Measurements from ENCODE around the gene RAB33A. TPM values are rescaled to one million over a fixed set of nuclear protein-coding genes. Genes with fewer than 3 reads are reported as not detected.

RAB33A gene
- total RNA-seq: 1 to 10 TPM in 3 of 4 donors, not detected in 1; 1.5 to 3.0 (median 1.8) TPM

GRCh38 chrX:130171446-130172126, at the start of gene RAB33A:
Gene RAB33A (plus strand): TSS chrX:130171962. CDS start chrX:130172063, 101 bp downstream.
- DNase-seq: peak in 1 of 2 donors; percentile 29
- peak within 1 kb of the TSS; percentile 71 to 78 for H3K27ac ChIP-seq
- intact Hi-C loops (cut with DNase I; ENCODE audit: low total_unique reads): no loop called here
- H3K27me3 ChIP-seq: no peaks in the 10 kb centered on the region
- TF ChIP-seq POLR2A (IDR thresholded peaks at IDR 0.05) (no peak), CTCF (IDR thresholded peaks at IDR 0.05) (no peak)
- no peaks in the 10 kb centered on the region for H3K9me3 ChIP-seq
- peak within 1 kb of the TSS; percentile 29 to 46 for H3K4me3 ChIP-seq
- no peaks in the 10 kb centered on the region for H3K36me3 ChIP-seq
- H3K4me1 ChIP-seq: no peaks in the 10 kb centered on the region

GRCh38 chrX:130124577-130124976, 47.2 kb upstream of the RAB33A start:
- Histone ChIP-seq H3K27ac (peak overlapping the region; percentile 35 to 78), H3K4me3 (no peak overlapping the region), H3K27me3 (no peaks in the 10 kb centered on the region), H3K9me3 (no peaks in the 10 kb centered on the region), H3K4me1 (no peaks in the 10 kb centered on the region), H3K36me3 (no peaks in the 10 kb centered on the region)
- TF ChIP-seq CTCF (IDR thresholded peaks at IDR 0.05) (no peak), POLR2A (IDR thresholded peaks at IDR 0.05) (no peak)
- DNase-seq: no peak
- intact Hi-C loops (cut with DNase I; ENCODE audit: low total_unique reads): no loop called here

GRCh38 chrX:130125091-130125874, 46.5 kb upstream of the RAB33A start:
- DNase-seq: peak; percentile 49 to 60
- TF ChIP-seq POLR2A (IDR thresholded peaks at IDR 0.05) (no peak), CTCF (IDR thresholded peaks at IDR 0.05) (no peak)
- Histone ChIP-seq H3K27ac (peak overlapping the region; percentile 35 to 78), H3K36me3 (no peaks in the 10 kb centered on the region), H3K27me3 (no peaks in the 10 kb centered on the region), H3K4me3 (no peak overlapping the region), H3K9me3 (no peaks in the 10 kb centered on the region), H3K4me1 (no peaks in the 10 kb centered on the region)
- intact Hi-C loops (cut with DNase I; ENCODE audit: low total_unique reads): no loop called here

GRCh38 chrX:130130990-130131389, 40.8 kb upstream of the RAB33A start:
- no peak for TF ChIP-seq CTCF (IDR thresholded peaks at IDR 0.05)
- no peak for TF ChIP-seq POLR2A (IDR thresholded peaks at IDR 0.05)
- Histone ChIP-seq H3K27ac (no peak overlapping the region), H3K4me3 (no peak overlapping the region), H3K4me1 (no peaks in the 10 kb centered on the region), H3K36me3 (no peaks in the 10 kb centered on the region), H3K9me3 (no peaks in the 10 kb centered on the region), H3K27me3 (no peaks in the 10 kb centered on the region)
- intact Hi-C loops (cut with DNase I; ENCODE audit: low total_unique reads): no loop called here
- no peak for DNase-seq

GRCh38 chrX:130136496-130136895, 35.3 kb upstream of the RAB33A start:
- H3K4me3 ChIP-seq: no peak overlapping the region
- TF ChIP-seq CTCF (IDR thresholded peaks at IDR 0.05) (no peak), POLR2A (IDR thresholded peaks at IDR 0.05) (no peak)
- no peaks in the 10 kb centered on the region for H3K9me3 ChIP-seq
- H3K27ac ChIP-seq: peak overlapping the region in 1 of 2 donors; percentile 22
- no peaks in the 10 kb centered on the region for H3K36me3 ChIP-seq
- intact Hi-C loops (cut with DNase I; ENCODE audit: low total_unique reads): no loop called here
- H3K27me3 ChIP-seq: no peaks in the 10 kb centered on the region
- DNase-seq: no peak
- no peaks in the 10 kb centered on the region for H3K4me1 ChIP-seq
